Urothelium cell line (cell line): ENCODE data around the gene TMEM240.

Experiments used
- DNase-seq: peaks from one replicate; pipeline ENCODE4 v3.0.0; 2011; ENCODE audit warnings: low spot score, mixed read lengths
- FAIRE-seq: peaks from 2 replicates; lab custom pipeline; 2011; peaks lifted over from hg19 to GRCh38; lab: Jason Lieb, UNC

TMEM240 gene

DNA sequence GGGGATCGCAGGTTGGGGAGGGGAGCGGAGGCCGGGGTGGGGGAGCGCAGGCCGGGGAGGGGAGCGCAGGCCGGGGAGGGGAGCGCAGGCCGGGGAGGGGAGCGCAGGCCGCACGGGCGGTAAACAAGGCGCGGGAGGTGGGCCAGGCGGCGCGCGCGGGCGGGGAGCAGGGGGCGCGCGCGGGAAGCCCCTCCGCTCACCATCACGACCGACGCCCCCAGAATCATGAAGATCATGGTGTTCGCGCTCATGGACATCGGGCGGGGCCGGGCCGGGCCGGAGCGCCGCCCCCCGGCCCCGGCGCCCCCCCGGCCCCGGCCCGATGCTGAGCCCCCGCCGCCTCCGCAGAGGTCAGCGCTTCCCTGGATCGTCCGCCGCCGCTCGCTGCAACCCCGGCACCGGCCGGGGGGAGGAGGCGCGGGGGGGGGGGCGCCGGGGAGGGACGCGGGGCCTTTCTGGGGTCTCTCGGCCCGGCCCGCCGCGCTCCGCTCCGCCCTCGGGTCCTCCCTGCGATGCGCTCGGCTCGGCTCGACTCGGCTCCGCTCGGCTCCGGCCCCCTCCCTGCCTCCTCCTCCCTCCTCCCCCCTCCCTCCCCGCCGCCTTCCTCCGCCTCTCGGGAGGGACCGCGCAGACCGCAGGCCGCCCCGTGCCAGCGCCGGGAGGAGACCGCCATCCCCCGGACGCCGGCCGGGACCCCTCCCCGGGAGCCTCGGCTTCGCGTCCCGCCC, at the start of gene TMEM240:
TMEM240 (minus strand) TSS at position 535 of the 728 bp plus-strand sequence; CDS start at position 257, 278 bp downstream.
- DNase-seq: no peak
- FAIRE-seq: no peak

DNA sequence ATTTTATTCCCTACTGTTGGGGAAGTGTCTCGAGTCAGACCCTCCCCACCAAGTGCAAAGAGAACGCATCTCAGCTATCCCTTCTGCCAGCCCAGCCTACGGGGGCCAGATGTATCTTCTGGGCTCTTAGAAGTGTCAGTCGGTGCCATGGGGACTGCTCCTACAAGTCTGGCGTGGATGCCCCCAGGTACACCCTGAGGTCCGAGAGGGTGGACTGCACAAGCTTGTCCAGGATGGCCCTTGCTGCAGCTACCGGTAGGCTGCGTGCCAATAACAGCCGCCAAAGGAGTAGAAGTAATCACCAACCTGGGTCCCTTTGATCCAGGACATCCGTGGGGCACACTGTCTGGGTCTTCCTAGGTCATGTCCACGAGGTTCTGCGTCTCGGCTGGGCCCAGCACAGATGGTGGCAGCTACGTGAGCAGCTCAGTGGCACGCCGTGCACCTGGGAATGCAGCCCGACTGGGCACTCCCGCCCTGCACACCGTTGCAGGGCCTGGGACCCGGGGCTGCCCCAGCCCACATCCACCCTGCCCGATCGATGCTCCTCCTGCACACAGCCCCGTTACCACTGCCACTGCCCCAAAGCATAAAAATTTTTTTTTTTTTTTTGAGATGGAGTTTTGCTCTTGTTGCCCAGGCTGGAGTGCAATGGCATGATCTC, 43.1 kb upstream of the TMEM240 start:
- FAIRE-seq (no peak), DNase-seq (no peak)

DNA sequence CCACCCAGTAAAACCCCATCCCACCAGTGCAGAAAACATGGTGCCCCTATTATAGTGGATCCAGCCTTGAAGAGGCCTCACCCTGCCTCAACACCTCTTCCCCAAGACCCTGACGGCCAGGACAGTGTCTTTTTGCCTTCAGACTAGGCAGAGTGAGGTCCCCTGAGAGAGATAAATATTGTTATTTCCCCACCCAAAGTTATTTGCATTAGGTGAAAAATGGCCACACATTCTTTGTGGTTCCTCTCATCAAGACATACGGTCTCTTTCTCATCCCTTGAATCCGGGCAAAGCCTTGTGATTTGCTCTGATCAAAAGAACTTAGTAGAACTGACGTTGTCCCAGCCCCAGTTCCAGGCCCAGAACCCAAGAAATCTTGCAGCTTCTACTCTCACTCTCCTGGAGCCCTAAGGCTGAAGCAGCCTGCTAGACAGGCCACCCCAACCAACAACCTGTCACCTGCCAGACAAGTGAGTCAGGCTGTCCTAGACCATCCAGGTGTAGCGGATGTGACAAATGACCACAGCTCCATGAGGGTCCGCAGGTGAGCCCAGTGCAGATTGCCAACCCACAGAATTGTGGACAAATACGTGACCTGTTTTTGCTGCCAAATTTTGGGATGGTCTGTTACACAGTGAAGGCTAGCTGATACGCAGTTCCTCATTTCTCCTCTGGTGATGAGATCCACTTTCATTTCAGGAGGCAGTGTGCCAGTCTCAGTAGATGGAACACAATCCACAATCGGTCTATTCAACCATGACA, 42.3 kb upstream of the TMEM240 start:
- no peak for FAIRE-seq
- DNase-seq: no peak

DNA sequence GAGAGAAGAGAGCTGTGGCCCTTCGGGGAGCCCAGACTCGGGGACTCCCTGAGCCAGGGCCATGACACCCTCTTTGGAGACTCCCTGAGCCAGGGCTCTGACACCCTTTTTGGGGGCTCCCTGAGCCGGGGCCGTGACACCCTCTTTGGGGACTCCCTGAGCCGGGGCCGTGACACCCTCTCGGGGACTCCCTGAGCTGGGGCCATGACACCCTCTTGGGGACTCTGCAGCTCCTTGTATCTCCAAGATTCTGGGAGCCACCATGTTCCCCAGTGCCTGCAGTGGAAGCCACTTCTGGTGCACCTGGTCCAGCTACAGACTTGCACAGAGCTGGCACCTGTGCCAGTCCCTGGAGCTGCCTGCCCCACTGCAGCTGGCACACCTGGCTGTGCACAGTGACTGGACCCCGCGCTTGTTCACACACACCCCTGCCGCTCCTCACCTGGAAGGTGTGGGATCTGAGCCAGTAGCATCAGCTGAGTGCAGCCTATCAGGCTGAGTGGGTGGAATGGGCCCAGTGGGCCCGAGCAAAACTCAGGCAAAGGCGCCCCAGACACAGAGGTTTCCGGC, 38.0 kb upstream of the TMEM240 start:
- DNase-seq (no peak), FAIRE-seq (no peak)

DNA sequence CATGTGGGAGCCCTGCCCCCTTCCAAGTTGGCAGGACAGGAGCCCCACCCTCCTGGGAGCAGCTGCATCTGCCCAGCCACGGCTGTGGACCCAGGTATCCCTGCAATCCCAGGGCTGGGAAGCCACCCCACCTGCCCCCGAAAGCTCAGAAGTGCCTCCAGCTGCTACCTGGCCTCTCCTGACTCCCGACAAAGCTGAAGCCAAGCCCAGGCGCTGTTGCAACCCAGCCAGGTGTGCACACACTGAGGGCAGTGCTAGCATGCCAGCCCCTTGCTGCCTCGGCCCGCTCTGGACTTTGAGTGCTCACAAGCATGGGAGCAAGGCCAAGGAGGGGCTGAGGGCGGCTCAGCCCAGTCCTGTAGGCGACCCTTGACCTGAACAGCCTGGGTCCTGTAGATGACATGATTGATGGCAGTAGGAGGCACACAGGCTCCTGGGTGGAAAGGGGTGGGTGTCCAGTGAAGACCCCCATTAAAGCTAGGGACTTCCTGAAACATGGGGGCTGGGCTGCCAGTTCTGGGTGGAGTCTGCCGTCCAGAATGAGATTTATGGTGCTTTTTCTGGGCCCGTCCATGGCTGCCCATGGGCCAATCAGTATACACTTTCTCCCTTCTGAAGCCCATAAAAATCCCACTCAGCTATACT, 37.1 kb upstream of the TMEM240 start:
- DNase-seq (no peak), FAIRE-seq (no peak)

DNA sequence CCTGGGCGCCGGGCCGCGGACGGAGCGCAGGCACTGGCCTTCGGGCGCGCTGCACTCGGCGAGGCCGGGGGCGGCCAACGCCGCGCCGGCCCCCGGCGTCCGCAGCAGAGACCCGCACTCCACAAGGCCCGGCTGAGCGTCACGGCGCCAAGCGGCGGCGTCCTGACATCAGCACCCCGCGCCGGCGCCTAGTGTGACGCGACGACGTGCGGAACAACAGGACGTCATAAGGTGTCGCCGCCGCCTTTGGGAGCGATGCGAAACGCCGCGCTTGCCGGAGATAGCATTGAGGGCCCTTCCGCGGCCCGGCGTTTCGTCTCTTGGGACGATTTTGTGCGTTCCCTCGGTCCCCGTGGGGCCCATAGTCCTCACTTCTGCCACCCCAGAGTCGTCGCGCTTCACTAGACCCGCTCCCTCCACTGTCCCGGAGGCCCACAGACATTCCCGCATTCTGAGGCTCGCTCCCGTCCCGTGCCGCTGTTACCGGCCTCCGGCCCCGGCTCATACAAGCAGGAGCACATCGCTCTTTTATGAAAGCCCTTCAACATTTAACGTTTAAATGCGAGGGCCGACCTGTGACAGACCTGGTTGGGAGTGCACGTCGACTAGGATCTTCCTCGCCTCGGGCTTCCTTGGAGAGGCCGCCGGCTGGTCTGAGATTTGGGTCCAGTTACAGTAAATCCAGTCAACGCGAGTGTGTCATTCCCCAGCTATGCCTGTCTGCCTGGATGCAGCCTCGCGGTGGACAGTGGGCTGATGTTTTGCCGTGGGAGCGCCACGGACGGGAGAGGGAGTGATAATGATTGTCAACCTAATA, 34.5 kb upstream of the TMEM240 start, which contains the start of gene SSU72:
SSU72 (minus strand) TSS at position 143 of the 817 bp plus-strand sequence. CDS start 306 bp downstream, outside the sequence.
- FAIRE-seq (peak; percentile 66), DNase-seq (peak; percentile 93)

DNA sequence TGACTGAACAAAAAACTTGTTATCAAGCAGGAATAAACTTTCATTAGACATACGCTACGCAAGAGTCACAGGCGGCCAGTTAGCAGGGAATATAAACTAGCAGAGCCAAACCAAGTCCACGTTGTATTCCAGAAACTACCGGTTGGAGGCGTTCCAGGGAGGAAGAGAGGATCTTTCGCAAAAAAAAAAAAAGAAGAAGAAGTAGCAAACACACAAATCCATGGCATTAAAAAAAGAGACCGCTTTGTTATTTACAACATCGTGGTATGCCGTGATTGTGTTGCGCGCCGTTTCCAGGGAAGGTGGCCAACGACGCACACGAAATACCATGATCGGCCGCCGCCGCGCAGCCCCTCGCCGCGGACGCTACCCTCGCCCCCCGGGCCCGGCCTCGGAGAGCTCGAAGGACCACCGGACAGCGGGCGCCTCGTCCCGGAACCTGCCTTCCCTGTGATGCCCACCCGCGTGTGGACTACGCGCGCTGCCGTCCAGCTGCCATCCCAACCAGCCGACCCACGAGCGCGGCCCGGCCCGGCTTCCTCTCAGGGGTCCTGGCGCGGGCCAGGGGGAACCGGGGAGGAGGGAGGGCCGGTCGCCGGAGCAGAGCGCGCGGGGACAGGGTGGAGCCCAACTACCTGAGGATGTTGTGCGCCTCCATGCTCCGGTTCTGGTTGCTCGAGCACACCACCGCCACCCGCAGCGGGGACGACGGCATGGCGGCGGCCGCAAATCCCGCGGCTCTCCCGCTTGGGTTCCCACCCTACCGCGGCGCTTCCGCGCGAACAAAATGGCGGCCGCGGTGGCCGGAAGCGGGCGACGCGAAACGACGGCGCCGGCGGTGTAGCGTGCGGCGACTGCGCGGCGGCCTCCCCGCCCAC, 33.7 kb upstream of the TMEM240 start:
- peak; percentile 81 for DNase-seq
- FAIRE-seq: no peak

DNA sequence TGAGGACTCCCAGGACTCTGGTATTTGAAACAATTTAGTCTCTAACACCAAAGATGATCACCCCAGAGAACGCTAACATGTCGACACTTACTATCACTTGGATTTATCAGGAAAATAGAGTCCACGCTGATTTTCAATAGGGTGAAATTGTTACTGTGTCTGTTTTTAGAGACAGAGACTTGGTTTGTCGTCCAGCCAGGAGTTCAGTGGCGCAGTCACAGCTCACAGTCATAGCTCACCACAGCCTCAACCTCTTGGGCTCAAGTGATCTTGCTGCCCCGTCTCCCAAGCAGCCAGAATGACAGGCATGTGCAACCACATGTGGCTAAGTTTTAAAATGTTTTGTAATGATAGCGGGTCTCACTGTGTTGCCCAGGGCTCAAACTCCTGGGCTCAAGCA, 28.9 kb upstream of the TMEM240 start:
- DNase-seq: no peak
- FAIRE-seq: no peak

DNA sequence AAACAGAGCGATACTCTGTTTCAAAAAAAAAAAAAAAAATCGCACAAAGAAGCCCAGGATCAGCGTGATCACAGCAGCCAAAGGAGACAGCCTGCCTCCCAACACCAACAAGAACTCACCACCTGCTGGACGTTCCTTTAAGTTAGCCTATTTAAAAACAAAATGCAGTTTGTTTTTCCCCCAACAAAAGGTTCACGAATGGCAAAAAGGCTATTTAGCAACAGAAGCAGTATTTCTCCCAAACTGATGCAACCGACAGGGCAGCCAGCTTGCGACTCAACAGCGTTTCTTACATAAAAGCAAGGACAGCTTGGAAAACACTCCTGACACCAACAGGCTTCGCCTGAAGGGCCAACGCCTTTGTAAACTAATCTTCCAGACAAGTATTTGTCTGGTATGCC, 27.5 kb upstream of the TMEM240 start:
- DNase-seq (no peak), FAIRE-seq (no peak)

DNA sequence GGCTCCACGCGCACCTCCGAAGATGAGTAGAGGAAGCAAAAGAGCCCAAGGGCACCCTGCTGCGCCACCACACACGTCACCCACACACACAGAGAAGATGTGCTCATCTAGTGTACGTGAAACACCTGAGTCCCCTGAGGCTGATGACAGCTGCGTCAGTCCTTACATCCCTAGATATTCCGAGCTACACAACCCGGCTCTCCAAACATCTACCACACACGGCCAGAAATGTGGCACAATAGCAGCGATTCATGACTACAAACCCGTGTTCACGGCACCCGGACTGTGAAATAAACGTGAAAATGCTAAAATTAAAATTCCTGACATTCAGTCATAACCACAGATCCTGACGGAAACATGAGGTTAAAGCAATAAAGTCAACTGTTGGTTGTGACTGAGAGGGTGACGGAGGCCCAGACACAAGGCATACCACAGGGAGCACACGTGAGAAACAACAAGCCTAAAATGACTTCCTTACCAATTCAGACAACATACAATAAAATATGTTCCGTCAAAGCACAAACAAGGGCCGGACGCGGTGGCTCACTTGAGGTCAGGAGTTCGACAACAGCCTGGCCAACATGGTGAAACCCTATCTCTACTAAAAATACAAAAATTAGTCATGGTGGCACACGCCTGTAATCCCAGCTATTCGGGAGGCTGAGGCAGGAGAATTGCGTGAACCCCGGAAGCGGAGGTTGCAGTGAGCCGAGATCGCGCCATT, 26.9 kb upstream of the TMEM240 start:
- no peak for DNase-seq
- no peak for FAIRE-seq

DNA sequence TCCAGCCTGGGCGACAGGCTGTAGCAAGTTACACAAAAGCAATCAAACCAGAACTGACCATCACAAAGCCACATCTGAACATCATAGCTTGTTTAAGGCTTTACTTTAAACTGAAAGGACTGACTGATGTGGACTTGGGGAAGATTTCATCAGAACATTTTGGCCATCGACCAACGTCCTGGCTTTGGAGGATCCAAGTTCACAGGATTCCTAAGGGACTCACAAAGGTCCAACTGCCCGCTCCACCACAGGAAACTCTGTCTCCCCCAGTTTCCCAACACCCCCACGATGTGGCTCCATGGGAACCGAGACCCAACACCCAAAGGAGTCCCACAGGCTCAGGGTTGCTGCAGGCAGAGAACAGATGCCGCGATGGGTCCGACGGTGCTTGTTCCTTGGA, 24.9 kb upstream of the TMEM240 start:
- DNase-seq: no peak

DNA sequence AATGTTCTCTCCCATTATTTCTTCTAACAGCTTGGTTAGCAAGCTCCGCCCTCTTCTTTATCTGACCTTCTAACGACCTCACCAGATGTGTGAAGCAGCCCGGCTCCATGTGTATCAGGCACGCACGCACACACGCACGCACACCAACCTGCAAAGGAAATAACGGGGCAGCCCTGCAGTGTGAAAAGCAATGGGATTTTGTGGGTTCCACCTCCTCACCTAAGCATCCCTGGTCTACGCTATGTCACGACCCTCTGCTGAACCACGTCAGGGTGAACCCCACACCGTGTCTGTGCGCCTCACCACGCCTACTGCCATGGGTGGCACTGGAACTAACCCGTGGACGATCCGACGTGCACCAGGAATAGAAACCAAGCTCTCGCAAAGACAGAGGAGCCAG, 23.8 kb upstream of the TMEM240 start:
- DNase-seq (no peak), FAIRE-seq (no peak)

More for the DNA sequence above, 24.9 kb upstream of the TMEM240 start:
- no peak for FAIRE-seq

DNA sequence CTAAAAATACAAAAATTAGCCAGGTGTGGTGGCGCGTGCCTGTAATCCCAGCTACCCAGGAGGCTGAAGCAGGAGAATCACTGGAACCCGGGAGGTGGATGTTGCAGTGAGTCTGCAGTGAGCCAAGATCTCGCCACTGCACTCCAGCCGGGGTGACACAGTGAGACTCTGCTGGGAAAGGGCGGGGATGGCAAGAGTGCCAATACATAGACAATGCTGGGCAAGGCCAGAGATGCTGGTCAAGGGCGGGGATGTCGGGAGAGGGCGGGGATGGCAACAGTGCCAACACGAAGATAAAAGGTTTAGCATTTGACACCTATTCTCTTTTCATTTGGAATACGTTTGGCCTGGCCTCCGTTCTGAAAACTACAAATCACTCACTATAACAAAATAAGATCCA, 23.3 kb upstream of the TMEM240 start:
- FAIRE-seq (no peak), DNase-seq (no peak)

DNA sequence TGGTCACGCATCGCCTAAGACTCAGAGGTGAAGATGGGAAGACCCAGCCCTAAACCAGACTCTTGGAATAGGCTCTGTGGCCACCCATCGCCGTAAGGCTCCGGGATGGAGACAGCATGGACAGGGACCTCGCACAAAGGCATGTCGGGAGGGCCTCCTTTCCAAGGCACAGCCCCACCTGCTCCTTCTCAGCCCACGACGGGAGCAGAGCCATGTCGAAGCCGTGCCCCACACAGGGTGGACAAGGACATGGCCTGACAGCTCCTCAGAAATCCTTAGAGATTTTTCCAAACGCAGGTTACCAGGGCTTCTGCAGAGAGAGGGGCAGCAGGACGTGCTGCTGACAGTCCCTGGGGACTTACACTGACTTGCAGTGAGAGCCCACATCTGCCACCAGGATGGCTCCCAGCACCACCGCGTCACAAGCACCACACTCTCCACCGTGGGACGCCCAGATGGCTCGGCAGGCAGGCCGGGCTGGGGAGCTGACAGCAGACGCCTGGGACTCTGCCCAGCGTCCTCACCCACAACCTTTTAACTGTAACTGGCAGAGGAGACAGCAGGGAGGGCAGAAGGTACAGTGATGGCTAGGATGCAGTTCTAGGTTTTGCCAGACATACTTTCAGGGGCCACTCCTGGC, 22.3 kb upstream of the TMEM240 start:
- FAIRE-seq (no peak), DNase-seq (no peak)

DNA sequence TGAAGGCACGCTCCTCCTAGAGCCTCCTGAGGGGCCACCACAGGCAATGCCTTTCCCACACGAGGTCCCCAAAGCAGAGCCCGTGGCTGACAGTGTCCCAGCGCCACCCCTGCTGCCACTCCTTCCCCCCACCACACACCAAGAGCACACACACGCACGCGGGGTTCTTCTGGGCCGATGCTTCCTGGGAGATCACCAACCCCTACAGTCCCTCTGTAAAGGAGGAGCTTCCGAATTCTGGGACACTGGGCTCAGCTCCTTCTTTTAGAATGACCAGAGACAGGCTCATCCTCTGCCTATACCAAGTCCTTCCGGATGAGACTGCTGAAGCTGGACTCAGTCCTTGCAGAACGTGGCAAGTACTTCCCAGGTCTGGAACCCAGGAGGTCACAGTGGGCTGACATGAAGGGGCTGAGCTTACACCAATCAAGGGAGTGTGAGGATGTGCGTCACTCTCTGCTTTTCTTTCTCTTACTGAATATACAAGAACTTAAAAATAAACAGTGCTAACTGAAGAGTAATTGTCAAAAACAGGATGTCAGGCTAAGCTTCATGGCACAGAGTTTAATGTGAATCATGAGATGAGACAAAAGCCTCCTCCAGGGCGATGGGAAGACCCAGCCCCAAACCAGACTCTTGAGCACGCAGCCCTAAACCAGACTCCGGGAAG, 21.5 kb upstream of the TMEM240 start:
- DNase-seq (no peak), FAIRE-seq (no peak)

DNA sequence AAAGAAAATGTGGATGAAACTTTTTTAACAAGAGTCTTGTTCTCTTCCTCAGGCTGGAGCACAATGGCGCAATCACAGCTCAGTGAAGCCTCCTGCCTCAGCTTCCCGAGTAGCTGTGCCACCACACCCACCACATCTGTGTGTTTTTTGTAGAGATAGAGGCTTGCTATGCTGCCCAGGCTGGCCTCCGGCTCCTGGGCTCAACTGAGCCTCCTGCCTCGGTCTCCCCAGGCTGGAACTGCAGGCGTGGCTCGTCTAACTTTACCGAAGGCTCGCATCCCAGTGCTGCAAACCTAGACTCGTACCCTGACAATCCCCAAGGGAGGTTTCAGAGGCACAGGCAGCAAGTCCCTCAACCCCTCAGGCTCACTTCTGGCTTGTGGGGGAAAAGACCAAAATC, 19.8 kb upstream of the TMEM240 start:
- DNase-seq (no peak), FAIRE-seq (no peak)

DNA sequence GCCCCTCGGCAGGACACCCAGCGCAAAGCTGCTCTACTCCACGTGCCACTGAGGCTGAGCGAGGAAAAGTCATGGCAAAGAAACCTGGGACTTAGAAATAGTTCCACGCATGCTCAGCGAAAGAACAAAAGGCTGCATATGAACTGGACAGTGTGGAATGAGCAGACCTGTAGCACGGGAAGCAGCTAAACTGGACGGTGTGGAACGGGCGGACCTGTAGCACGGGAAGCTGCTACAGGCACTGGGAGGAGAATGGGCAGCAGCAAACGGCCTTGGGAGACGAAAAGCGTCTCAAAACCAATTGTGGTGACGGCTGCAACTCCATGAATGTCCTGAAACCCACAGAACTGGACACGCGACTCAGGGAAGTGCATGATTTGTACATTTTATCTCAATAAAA, 18.6 kb upstream of the TMEM240 start:
- no peak for DNase-seq

More for the DNA sequence above, 18.6 kb upstream of the TMEM240 start:
- FAIRE-seq: no peak
